OCI-LY1 (cell line): ENCODE data around the gene NPHP3.

ENCODE experiments used
- H2AFZ ChIP-seq: fragments of 200-600 bp; sonication (generic), shearing (Covaris generic); 2 replicates; pipeline ENCODE4 v1.6.0; 2014; ENCODE audit warnings: antibody characterized with exemption, mild to moderate bottlenecking, low read length
- H3F3A ChIP-seq: fragments of 200-600 bp; sonication (generic), shearing (Covaris generic); 2 replicates; pipeline ENCODE4 v1.6.0; 2014; ENCODE audit warnings: mild to moderate bottlenecking, antibody characterized with exemption, low read length, moderate library complexity; ENCODE audit not compliant: insufficient read depth
- H3K27ac ChIP-seq: fragments of 200-600 bp; sonication (generic); 2 replicates; pipeline ENCODE4 v1.5.1; 2014; ENCODE audit warnings: low read length, mixed run types, mild to moderate bottlenecking, low read depth; ENCODE audit not compliant: poor library complexity, severe bottlenecking
- H3K27me3 ChIP-seq: fragments of 200-600 bp; sonication (generic); 2 replicates; pipeline ENCODE4 v1.6.0; 2014; ENCODE audit warnings: antibody characterized with exemption, mild to moderate bottlenecking, low read length, moderate library complexity; ENCODE audit not compliant: insufficient read depth
- H3K36me3 ChIP-seq: fragments of 200-600 bp; sonication (generic); 2 replicates; pipeline ENCODE4 v1.6.1; 2014; ENCODE audit warnings: mild to moderate bottlenecking, antibody characterized with exemption, low read length, moderate library complexity, mixed read lengths; ENCODE audit not compliant: insufficient read depth
- H3K4me1 ChIP-seq: fragments of 200-600 bp; sonication (generic); 2 replicates; pipeline ENCODE4 v1.5.1; 2014; ENCODE audit warnings: mild to moderate bottlenecking, low read length, moderate library complexity; ENCODE audit not compliant: insufficient read depth, severe bottlenecking
- H3K4me2 ChIP-seq: fragments of 200-600 bp; sonication (generic), shearing (Covaris generic); 2 replicates; pipeline ENCODE4 v1.6.1; 2014; ENCODE audit warnings: low read length
- H3K4me3 ChIP-seq: fragments of 200-600 bp; sonication (generic); 2 replicates; pipeline ENCODE4 v1.5.1; 2014; ENCODE audit warnings: low read length, low read depth, mild to moderate bottlenecking, mixed read lengths; ENCODE audit not compliant: poor library complexity, severe bottlenecking
- H3K79me2 ChIP-seq: fragments of 200-600 bp; shearing (Covaris generic); 2 replicates; pipeline ENCODE4 v1.6.1; 2016; ENCODE audit warnings: mixed run types, low read length, mixed read lengths; ENCODE audit not compliant: insufficient read depth
- H3K9ac ChIP-seq: fragments of 200-600 bp; sonication (generic), shearing (Covaris generic); 2 replicates; pipeline ENCODE4 v1.6.1; 2014; ENCODE audit warnings: mild to moderate bottlenecking, low read length, mixed read lengths
- H3K9me2 ChIP-seq: fragments of 200-600 bp; sonication (generic), shearing (Covaris generic); 2 replicates; pipeline ENCODE4 v1.6.1; 2014; ENCODE audit warnings: low read depth, mild to moderate bottlenecking, low read length, mixed read lengths
- H3K9me3 ChIP-seq: fragments of 200-600 bp; shearing (Covaris generic); 2 replicates; pipeline ENCODE4 v1.6.1; 2014; ENCODE audit warnings: low read length, mixed read lengths
- H4K20me1 ChIP-seq: fragments of 200-600 bp; sonication (generic), shearing (Covaris generic); 2 replicates; pipeline ENCODE4 v1.6.0; 2016; ENCODE audit warnings: mild to moderate bottlenecking, low read length; ENCODE audit not compliant: insufficient read depth
- CTCF ChIP-seq: fragments of 200-600 bp; sonication (generic), shearing (Covaris generic); IDR thresholded peaks from 2 replicates; pipeline ENCODE4 v1.5.1; 2017; ENCODE audit warnings: mild to moderate bottlenecking, antibody characterized with exemption, low read length, moderate library complexity, mixed read lengths
- EZH2 ChIP-seq: fragments of 200-600 bp; sonication (generic), shearing (Covaris generic); IDR thresholded peaks from 2 replicates; pipeline ENCODE4 v1.8.0; 2017; ENCODE audit warnings: borderline replicate concordance, mixed run types, mild to moderate bottlenecking, antibody characterized with exemption, low read length, moderate library complexity, mixed read lengths

NPHP3 gene

GRCh38 chr3:132709761-132710160 lies 12.4 kb downstream of the NPHP3 start:
- Histone ChIP-seq H3K4me1 (no peaks in the 10 kb centered on the region), H3K4me2 (no peak overlapping the region), H2AFZ (no peak overlapping the region), H3K9me2 (no peaks in the 10 kb centered on the region), H3K9ac (no peak overlapping the region), H3K79me2 (no peaks in the 10 kb centered on the region), H3K36me3 (peaks cover 18% of the 10 kb centered on the region; the same call in 1 of the 2 replicates), H4K20me1 (no peaks in the 10 kb centered on the region), H3K4me3 (no peak overlapping the region), H3K9me3 (no peaks in the 10 kb centered on the region), H3F3A (no peaks in the 10 kb centered on the region), H3K27me3 (no peaks in the 10 kb centered on the region), H3K27ac (no peak overlapping the region)
- no peak for TF ChIP-seq EZH2
- TF ChIP-seq CTCF: no peak

GRCh38 chr3:132703733-132704132 lies 18.5 kb downstream of the NPHP3 start:
- no peak overlapping the region for H3K9ac ChIP-seq
- H3K4me2 ChIP-seq: no peak overlapping the region
- no peak for TF ChIP-seq CTCF
- no peak for TF ChIP-seq EZH2
- H3K27me3 ChIP-seq: no peaks in the 10 kb centered on the region
- no peaks in the 10 kb centered on the region for H4K20me1 ChIP-seq
- peaks cover 42% of the 10 kb centered on the region; the same call in 1 of the 2 replicates for H3K36me3 ChIP-seq
- H3F3A ChIP-seq: no peaks in the 10 kb centered on the region
- no peaks in the 10 kb centered on the region for H3K79me2 ChIP-seq
- H2AFZ ChIP-seq: no peak overlapping the region
- H3K9me2 ChIP-seq: no peaks in the 10 kb centered on the region
- no peak overlapping the region for H3K4me3 ChIP-seq
- H3K4me1 ChIP-seq: no peaks in the 10 kb centered on the region
- no peak overlapping the region for H3K27ac ChIP-seq
- H3K9me3 ChIP-seq: no peaks in the 10 kb centered on the region

- Histone ChIP-seq H3K9me2 (no peaks in the 10 kb centered on the region), H3K4me2 (no peak overlapping the region), H3F3A (no peaks in the 10 kb centered on the region), H3K79me2 (no peaks in the 10 kb centered on the region), H3K4me1 (no peaks in the 10 kb centered on the region), H3K36me3 (peaks cover 38% of the 10 kb centered on the region; the same call in 1 of the 2 replicates), H3K9me3 (no peaks in the 10 kb centered on the region), H4K20me1 (no peaks in the 10 kb centered on the region), H3K9ac (no peak overlapping the region), H3K4me3 (no peak overlapping the region), H3K27ac (no peak overlapping the region), H3K27me3 (no peaks in the 10 kb centered on the region), H2AFZ (no peak overlapping the region)
- no peak for TF ChIP-seq CTCF
These were observed 26.8 kb downstream of the NPHP3 start for GRCh38 chr3:132695422-132695821.
